ENCODE results near the gene UPK3A. TPM values are rescaled to one million over a fixed set of nuclear protein-coding genes. Genes with fewer than 3 reads are reported as not detected.

Gene UPK3A
- total and polyA plus RNA-seq, 2 of the 13 experiments (the other 11 are each of a cell fraction or from before 2014, with no cell fraction given) = 10.5 to 13.8 TPM

- TF ChIP-seq ZNF451 (CRISPR knock-in tag; IDR thresholded peaks at IDR 0.05) (0 out of 2 replicates have a peak, but pooled peaks have one; percentile 10), ADNP (CRISPR knock-in tag; IDR thresholded peaks at IDR 0.05) (no peak), SSRP1 (CRISPR knock-in tag; IDR thresholded peaks at IDR 0.05) (no peak; the same call in 1 of the 2 replicates), NR2F2 (IDR thresholded peaks at IDR 0.05; ENCODE audit: borderline replicate concordance, low read depth) (no peak; the same call in 1 of the 2 replicates), ELF3 (CRISPR knock-in tag; IDR thresholded peaks at IDR 0.05) (peak; percentile 31; the same call in 1 of the 2 replicates), BHLHE40 (IDR thresholded peaks at IDR 0.05; ENCODE audit: low read length) (peak; percentile 6; the same call in 1 of the 2 replicates), PHF20 (CRISPR knock-in tag; IDR thresholded peaks at IDR 0.05) (no peak), PHF21A (CRISPR knock-in tag; IDR thresholded peaks at IDR 0.05) (peak; percentile 24; the same call in 1 of the 2 replicates), NR0B2 (CRISPR knock-in tag; IDR thresholded peaks at IDR 0.05) (0 out of 2 replicates have a peak, but pooled peaks have one; percentile 5), ZNF710 (CRISPR knock-in tag; IDR thresholded peaks at IDR 0.05; ENCODE audit: borderline replicate concordance) (no peak), KDM2A (CRISPR knock-in tag; IDR thresholded peaks at IDR 0.05; ENCODE audit: borderline replicate concordance, low read depth) (peak; percentile 56; the same call in 1 of the 2 replicates), FOXO1 (CRISPR knock-in tag; IDR thresholded peaks at IDR 0.05) (0 out of 2 replicates have a peak, but pooled peaks have one; percentile 14), CCAR2 (optimal IDR thresholded peaks at IDR 0.05; ENCODE audit: low read depth, low read length) (no peak), HMGA1 (CRISPR knock-in tag; conservative IDR thresholded peaks at IDR 0.05) (no peak), IKZF4 (CRISPR knock-in tag; IDR thresholded peaks at IDR 0.05; ENCODE audit: borderline replicate concordance, low read depth, not compliant biosample characterization) (peak; percentile 55), SMAD9 (CRISPR knock-in tag; IDR thresholded peaks at IDR 0.05) (no peak), TFDP2 (CRISPR knock-in tag; IDR thresholded peaks at IDR 0.05) (no peak; the same call in 1 of the 2 replicates), MXD1 (CRISPR knock-in tag; IDR thresholded peaks at IDR 0.05) (peak; percentile 33; the same call in 1 of the 2 replicates), ZNF564 (CRISPR knock-in tag; IDR thresholded peaks at IDR 0.05) (0 out of 2 replicates have a peak, but pooled peaks have one; percentile 46), IRF1 (CRISPR knock-in tag; IDR thresholded peaks at IDR 0.05; ENCODE audit: low read depth) (no peak), MXD3 (CRISPR knock-in tag; IDR thresholded peaks at IDR 0.05) (peak; percentile 74; the same call in 1 of the 2 replicates), NFATC3 (CRISPR knock-in tag; IDR thresholded peaks at IDR 0.05) (no peak), HOXA3 (CRISPR knock-in tag; IDR thresholded peaks at IDR 0.05) (0 out of 2 replicates have a peak, but pooled peaks have one; percentile 28)
Observed at GRCh38 chr22:45268958-45269844, 15.5 kb upstream of the UPK3A start (continued).
